HUES6 (cell line): ENCODE data around the gene FSIP2.
A peak's percentile ranks its signal among the peaks of the same experiment; 100 is the strongest.

ENCODE experiments used
- H3K27ac ChIP-seq: 2 replicates; pipeline ENCODE4 v1.7.0; 2013; ENCODE audit warnings: low read depth, mild to moderate bottlenecking, low read length, inconsistent platforms
- H3K27me3 ChIP-seq: 2 replicates; pipeline ENCODE4 v1.6.1; 2013; ENCODE audit warnings: low read length; ENCODE audit not compliant: control insufficient read depth, insufficient read depth
- H3K36me3 ChIP-seq: 2 replicates; pipeline ENCODE4 v1.6.1; 2013; ENCODE audit warnings: low read length; ENCODE audit not compliant: control insufficient read depth, insufficient read depth
- H3K4me1 ChIP-seq: 2 replicates; pipeline ENCODE4 v1.6.1; 2013; ENCODE audit warnings: low read length; ENCODE audit not compliant: control insufficient read depth, insufficient read depth
- H3K4me3 ChIP-seq: 2 replicates; pipeline ENCODE4 v1.5.1; 2013; ENCODE audit warnings: low read depth, low read length
- H3K9ac ChIP-seq: one replicate; pipeline ENCODE4 v1.6.1; 2013; ENCODE audit warnings: mild to moderate bottlenecking, low read length
- H3K9me3 ChIP-seq: 2 replicates; pipeline ENCODE4 v1.6.1; 2013; ENCODE audit warnings: low read depth, low read length; ENCODE audit not compliant: control insufficient read depth, insufficient read depth

Gene FSIP2

GRCh38 chr2:185738679-185739472, at the start of gene FSIP2:
TSS of gene FSIP2 (plus strand) at chr2:185738804. CDS start at chr2:185738895, 91 bp downstream.
- Histone ChIP-seq H3K9ac (peak within 1 kb of the TSS; percentile 31), H3K9me3 (no peaks in the 10 kb centered on the region), H3K36me3 (no peaks in the 10 kb centered on the region), H3K4me1 (peaks cover 4% of the 10 kb centered on the region), H3K27me3 (no peaks in the 10 kb centered on the region), H3K4me3 (peak within 1 kb of the TSS; percentile 76), H3K27ac (no peak within 1 kb of the TSS)

- no peaks in the 10 kb centered on the region for H3K36me3 ChIP-seq
- no peak overlapping the region for H3K4me3 ChIP-seq
- H3K4me1 ChIP-seq: no peaks in the 10 kb centered on the region; the same call in 1 of the 2 replicates
- no peak overlapping the region for H3K27ac ChIP-seq
- H3K9ac ChIP-seq: no peak overlapping the region
- H3K27me3 ChIP-seq: no peaks in the 10 kb centered on the region
- H3K9me3 ChIP-seq: no peaks in the 10 kb centered on the region
These were observed 48.6 kb upstream of the FSIP2 start for GRCh38 chr2:185689906-185690539.

- H3K27me3 ChIP-seq: no peaks in the 10 kb centered on the region
- H3K9ac ChIP-seq: no peak overlapping the region
- H3K9me3 ChIP-seq: no peaks in the 10 kb centered on the region
- H3K27ac ChIP-seq: no peak overlapping the region
- H3K4me1 ChIP-seq: peaks cover under 1% of the 10 kb centered on the region; the same call in 1 of the 2 replicates
- no peaks in the 10 kb centered on the region for H3K36me3 ChIP-seq
- H3K4me3 ChIP-seq: no peak overlapping the region
These were observed 42.8 kb upstream of the FSIP2 start for GRCh38 chr2:185695711-185696235.

GRCh38 chr2:185700883-185701282, 37.7 kb upstream of the FSIP2 start:
- Histone ChIP-seq H3K27me3 (no peaks in the 10 kb centered on the region), H3K27ac (no peak overlapping the region), H3K4me1 (peaks cover 4% of the 10 kb centered on the region), H3K36me3 (no peaks in the 10 kb centered on the region), H3K9me3 (no peaks in the 10 kb centered on the region), H3K4me3 (no peak overlapping the region), H3K9ac (no peak overlapping the region)

- H3K9me3 ChIP-seq: no peaks in the 10 kb centered on the region
- peaks cover 4% of the 10 kb centered on the region for H3K4me1 ChIP-seq
- H3K4me3 ChIP-seq: no peak overlapping the region
- H3K9ac ChIP-seq: no peak overlapping the region
- H3K27me3 ChIP-seq: no peaks in the 10 kb centered on the region
- H3K36me3 ChIP-seq: no peaks in the 10 kb centered on the region
- H3K27ac ChIP-seq: no peak overlapping the region
These were observed 3.9 kb upstream of the FSIP2 start for GRCh38 chr2:185734658-185735057.

- Histone ChIP-seq H3K27ac (no peak overlapping the region), H3K27me3 (no peaks in the 10 kb centered on the region), H3K4me1 (peaks cover 4% of the 10 kb centered on the region), H3K9me3 (no peaks in the 10 kb centered on the region), H3K9ac (no peak overlapping the region), H3K4me3 (no peak overlapping the region), H3K36me3 (no peaks in the 10 kb centered on the region)
These were observed 2.4 kb upstream of the FSIP2 start for GRCh38 chr2:185736210-185736609.

- Histone ChIP-seq H3K36me3 (no peaks in the 10 kb centered on the region), H3K4me1 (no peaks in the 10 kb centered on the region), H3K4me3 (no peak overlapping the region), H3K9ac (no peak overlapping the region), H3K9me3 (no peaks in the 10 kb centered on the region), H3K27me3 (no peaks in the 10 kb centered on the region), H3K27ac (no peak overlapping the region)
These were observed 7.6 kb downstream of the FSIP2 start for GRCh38 chr2:185745864-185746859.

GRCh38 chr2:185757356-185757755, 18.8 kb downstream of the FSIP2 start:
- H3K9ac ChIP-seq: no peak overlapping the region
- H3K4me3 ChIP-seq: no peak overlapping the region
- no peaks in the 10 kb centered on the region for H3K4me1 ChIP-seq
- no peaks in the 10 kb centered on the region for H3K27me3 ChIP-seq
- no peaks in the 10 kb centered on the region for H3K36me3 ChIP-seq
- no peaks in the 10 kb centered on the region for H3K9me3 ChIP-seq
- H3K27ac ChIP-seq: no peak overlapping the region

- H3K4me1 ChIP-seq: no peaks in the 10 kb centered on the region
- no peak overlapping the region for H3K27ac ChIP-seq
- H3K9me3 ChIP-seq: peaks cover 37% of the 10 kb centered on the region
- H3K9ac ChIP-seq: no peak overlapping the region
- no peaks in the 10 kb centered on the region for H3K36me3 ChIP-seq
- H3K27me3 ChIP-seq: no peaks in the 10 kb centered on the region
- H3K4me3 ChIP-seq: no peak overlapping the region
These were observed 32.8 kb downstream of the FSIP2 start for GRCh38 chr2:185771396-185771795.

- Histone ChIP-seq H3K9ac (no peak overlapping the region), H3K4me3 (no peak overlapping the region), H3K27me3 (no peaks in the 10 kb centered on the region), H3K36me3 (no peaks in the 10 kb centered on the region; the same call in 1 of the 2 replicates), H3K4me1 (no peaks in the 10 kb centered on the region), H3K9me3 (no peaks in the 10 kb centered on the region), H3K27ac (no peak overlapping the region)
These were observed 42.3 kb downstream of the FSIP2 start for GRCh38 chr2:185780890-185781289.
